Right lobe of liver (tissue), 6 donors: ENCODE measurements around the gene NIPAL1. TPM values are rescaled to one million over a fixed set of nuclear protein-coding genes. Genes with fewer than 3 reads are reported as not detected.

Experiments
- ATAC-seq, 4 donors: fragments of 200-7000 bp; cut with Tn5 transposase; one replicate each; pipeline ENCODE4 v1.9.1; 2020; ENCODE audit warnings: mild to moderate bottlenecking in 4 of 4, moderate library complexity in 4 of 4
- DNase-seq, 3 donors: peaks; one replicate each; pipeline ENCODE4 v3.0.0-alpha.2; 2020
- H3K27ac ChIP-seq, 3 donors: fragments of 200-600 bp; one replicate each; pipeline ENCODE4 v1.8.0; 2022
- H3K27me3 ChIP-seq, 2 donors: fragments of 200-600 bp; one replicate each; pipeline ENCODE4 v1.8.0; 2022
- H3K36me3 ChIP-seq, 4 donors: fragments of 200-600 bp; sonication (generic) in 1 of 4; one replicate each; pipeline versions ENCODE4 v1.5.1 to v1.8.0; 2017 to 2022; ENCODE audit warnings: control low read depth in 1 of 4
- H3K4me1 ChIP-seq, 4 donors: fragments of 200-600 bp; sonication (generic) in 1 of 4; one replicate each; pipeline versions ENCODE4 v1.5.1 to v1.8.0; 2017 to 2022; ENCODE audit warnings: control low read depth in 1 of 4
- H3K4me3 ChIP-seq, 3 donors: fragments of 200-600 bp; one replicate each; pipeline ENCODE4 v1.8.0; 2022
- H3K9me3 ChIP-seq, 4 donors: fragments of 200-600 bp; sonication (generic) in 1 of 4; one replicate each; pipeline versions ENCODE4 v1.5.1 to v1.8.0; 2017 to 2022; ENCODE audit warnings: control low read depth in 1 of 4
- POLR2A ChIP-seq: fragments of 450-650 bp; IDR thresholded peaks from one replicate; pipeline ENCODE4 v1.6.1; 2017; ENCODE audit warnings: antibody characterized with exemption, mild to moderate bottlenecking
- WGBS: methylation state at CpG from one replicate; pipeline ENCODE4 v1.1.6; 2018; ENCODE audit warnings: low coverage, low lambda C conversion rate; ENCODE audit not compliant: insufficient coverage; ENCODE audit errors: missing lambda C conversion rate; 5-methylcytosine and 5-hydroxymethylcytosine counted together
- intact Hi-C, 2 donors: fragments of 100-400 bp; cut with DNase I; formaldehyde crosslinking; loops; one replicate each; pipeline versions ENCODE4 v1.11.2 to v1.14.1; 2022
- long read RNA-seq: library from polyadenylated mRNA; unstranded; transcript quantifications from one replicate; pipeline ENCODE4 v2.0.0, GENCODE V29; 2019
- total RNA-seq, 6 experiments: library from RNA; depleted of rRNA in 2 of 6; stranded (reverse); fragments of >200 nt in 2 of 6; fragmentation: NEBNext Ultra II Directional in 3 of 6; extraction: Animal tissue kit (Norgen Biotek cat#: 25700) in 3 of 6; gene quantifications; one replicate each; pipeline versions ENCODE4 v1.1.0 to v1.2.4, GENCODE V29; 2016 to 2023
- TF ChIP-seq, protein P1 (sequence below), 4 donors: fragments of 200-600 bp in 3 of 4; fragments of 450-650 bp in 1 of 4; IDR thresholded peaks; one replicate each; pipeline versions ENCODE4 v1.5.1 to v1.8.0; 2016 to 2022; ENCODE audit warnings: antibody characterized with exemption in 4 of 4, mild to moderate bottlenecking in 2 of 4
- donor health status: DM: no; HTN: yes; CAD: no.
- donor health status: DM: no; HTN: no; CAD: no.
- donor health status: DM: no; HTN: no; CAD: no.
- donor health status: DM: no; HTN: yes; CAD: no.
- donor health status: DM: no; HTN: yes; CAD: no.

NIPAL1 gene
- total RNA-seq = 10 to 100 TPM in 2 of 6 experiments, 1 to 10 TPM in 4; 4.8 to 11.9 (median 7.6) TPM
- long read RNA-seq, full-length matches to known transcripts = 1 of 2 reads
- long read RNA-seq, partial matches to known transcripts = 1 of 2 reads
- long read RNA-seq, other reads (novel, unspliced or antisense) = 0 of 2 reads

DNA sequence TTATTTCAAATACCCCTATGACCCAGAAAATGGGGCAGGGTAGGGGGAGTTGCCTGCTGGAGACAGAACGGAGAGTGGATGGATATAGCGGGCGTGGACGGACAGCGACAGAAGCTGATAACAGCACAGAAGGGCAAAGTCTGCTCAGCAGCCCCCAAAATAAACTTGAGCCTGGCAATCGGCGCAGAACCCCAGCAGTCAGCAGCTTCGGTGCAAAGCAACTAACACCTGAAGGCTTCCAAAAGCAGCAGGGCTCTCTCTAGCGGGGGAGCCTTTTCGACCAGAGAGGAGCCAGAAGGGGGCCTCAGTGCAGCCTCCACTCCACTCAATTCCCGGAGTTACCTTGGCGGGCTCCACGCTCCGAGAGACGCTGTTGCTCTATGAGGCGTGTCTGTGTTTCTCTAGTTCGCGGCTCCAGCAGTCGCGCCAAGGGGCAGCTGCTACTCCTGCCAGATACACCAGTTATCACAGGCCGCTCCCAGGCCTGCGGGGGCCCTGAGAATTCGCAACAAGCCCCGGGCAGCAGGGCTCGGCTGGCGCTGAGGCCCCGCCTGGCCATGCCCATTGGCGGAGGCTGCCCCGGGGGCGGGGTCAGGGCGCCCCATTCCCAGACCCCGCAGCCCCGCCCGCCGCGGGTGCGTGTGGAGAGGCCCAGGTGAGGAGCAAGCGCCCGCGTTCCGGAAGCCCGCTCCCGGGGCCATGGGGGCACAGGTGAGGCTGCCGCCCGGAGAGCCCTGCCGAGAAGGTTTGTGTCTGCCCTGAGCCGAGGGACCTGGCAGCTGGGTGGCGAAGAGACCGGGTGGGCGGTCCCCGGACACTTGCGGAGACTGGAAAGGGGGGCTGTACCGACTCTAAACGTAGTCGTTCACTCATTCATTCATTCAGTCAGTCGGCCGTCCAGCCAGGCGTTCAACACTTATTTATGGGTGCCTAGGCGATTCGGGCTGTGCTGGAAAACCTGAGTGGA is at the start of gene NIPAL1, which contains the start of gene CNGA1:
TSS of gene NIPAL1 (plus strand) at position 632 of the 967 bp plus-strand sequence. CDS start at position 700, 68 bp downstream.
TSS of gene CNGA1 (minus strand) at position 541 of the 967 bp plus-strand sequence. CDS start 63,992 bp downstream, outside the sequence.
- no peaks in the 10 kb centered on the region for H3K36me3 ChIP-seq
- H3K9me3 ChIP-seq = no peaks in the 10 kb centered on the region
- H3K4me3 ChIP-seq = peak within 1 kb of the TSS; percentile 64 to 70 (median 64)
- WGBS = 2% methylated on average over 18 of the region's 60 CpGs
- no peaks in the 10 kb centered on the region for H3K27me3 ChIP-seq
- peak within 1 kb of the TSS; percentile 35 to 87 (median 87) for H3K27ac ChIP-seq
- peak; percentile 92 to 98 (median 95) for ATAC-seq
- peaks cover 0 to 9% (median 1%) of the 10 kb centered on the region in 4 donors for H3K4me1 ChIP-seq
- TF ChIP-seq, protein P1, sequence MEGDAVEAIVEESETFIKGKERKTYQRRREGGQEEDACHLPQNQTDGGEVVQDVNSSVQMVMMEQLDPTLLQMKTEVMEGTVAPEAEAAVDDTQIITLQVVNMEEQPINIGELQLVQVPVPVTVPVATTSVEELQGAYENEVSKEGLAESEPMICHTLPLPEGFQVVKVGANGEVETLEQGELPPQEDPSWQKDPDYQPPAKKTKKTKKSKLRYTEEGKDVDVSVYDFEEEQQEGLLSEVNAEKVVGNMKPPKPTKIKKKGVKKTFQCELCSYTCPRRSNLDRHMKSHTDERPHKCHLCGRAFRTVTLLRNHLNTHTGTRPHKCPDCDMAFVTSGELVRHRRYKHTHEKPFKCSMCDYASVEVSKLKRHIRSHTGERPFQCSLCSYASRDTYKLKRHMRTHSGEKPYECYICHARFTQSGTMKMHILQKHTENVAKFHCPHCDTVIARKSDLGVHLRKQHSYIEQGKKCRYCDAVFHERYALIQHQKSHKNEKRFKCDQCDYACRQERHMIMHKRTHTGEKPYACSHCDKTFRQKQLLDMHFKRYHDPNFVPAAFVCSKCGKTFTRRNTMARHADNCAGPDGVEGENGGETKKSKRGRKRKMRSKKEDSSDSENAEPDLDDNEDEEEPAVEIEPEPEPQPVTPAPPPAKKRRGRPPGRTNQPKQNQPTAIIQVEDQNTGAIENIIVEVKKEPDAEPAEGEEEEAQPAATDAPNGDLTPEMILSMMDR (IDR thresholded peaks at IDR 0.05) = peak in 3 of 4 donors; percentile 20 to 34 (median 29)
- peak; percentile 83 for TF ChIP-seq POLR2A
- DNase-seq = peak; percentile 91 to 95 (median 94)
- intact Hi-C loops = loop anchor here in 1 of 2 donors (10.0 kb wide), 1 partner anchor 68 kb away; no protein-coding TSS in a partner anchor

DNA sequence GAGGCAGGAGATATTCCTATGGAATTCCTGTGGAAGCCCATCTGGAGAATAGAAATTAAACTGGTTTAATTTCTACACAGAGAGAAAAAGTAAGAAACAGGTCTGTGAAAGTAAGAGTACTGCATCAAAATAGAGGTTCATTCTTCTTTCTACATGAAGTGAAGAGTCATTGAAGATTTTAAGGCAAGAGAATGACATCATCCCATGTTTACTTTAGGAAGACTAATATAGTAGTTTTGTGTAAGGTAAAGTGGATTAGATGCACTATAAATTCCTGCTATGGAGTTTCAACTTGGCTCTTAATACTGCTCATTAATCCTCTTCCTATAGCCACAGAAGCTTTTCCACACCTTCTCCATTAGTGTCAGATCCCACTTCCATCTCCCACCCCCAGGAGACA is 47.7 kb upstream of the NIPAL1 start:
- Histone ChIP-seq H3K27ac (no peak overlapping the region), H3K36me3 (no peaks in the 10 kb centered on the region), H3K4me3 (no peak overlapping the region), H3K9me3 (no peaks in the 10 kb centered on the region), H3K4me1 (no peaks in the 10 kb centered on the region), H3K27me3 (no peaks in the 10 kb centered on the region)
- TF ChIP-seq, protein P1 (IDR thresholded peaks at IDR 0.05) = no peak
- TF ChIP-seq POLR2A = no peak
- intact Hi-C loops = no loop called here
- ATAC-seq (no peak), DNase-seq (no peak)

DNA sequence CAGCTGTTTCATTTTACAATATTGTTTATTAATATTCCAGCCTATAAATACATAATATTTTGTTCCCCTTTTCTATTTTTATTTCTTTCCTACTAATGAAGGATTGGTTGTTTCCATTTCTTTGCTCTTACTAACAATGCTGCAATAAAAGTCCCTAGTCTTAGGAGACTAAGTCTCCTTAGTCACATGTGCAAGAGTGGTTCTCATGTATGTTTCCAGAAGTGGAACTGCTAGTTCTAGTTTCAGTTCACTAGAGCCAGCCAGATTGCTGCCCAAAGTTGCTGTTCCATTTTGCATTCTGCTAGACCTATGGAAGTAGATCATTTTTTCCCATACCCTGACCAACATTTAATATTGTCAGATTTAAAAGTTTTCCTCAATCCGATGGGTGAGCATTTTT is 44.4 kb upstream of the NIPAL1 start:
- Histone ChIP-seq H3K27me3 (no peaks in the 10 kb centered on the region), H3K36me3 (no peaks in the 10 kb centered on the region), H3K4me3 (no peak overlapping the region), H3K4me1 (no peaks in the 10 kb centered on the region), H3K9me3 (no peaks in the 10 kb centered on the region), H3K27ac (no peak overlapping the region)
- ATAC-seq (peak in 3 of 4 donors; percentile 42 to 69 (median 55)), DNase-seq (no peak)
- WGBS = 100% methylated on average over 1 of the region's 1 CpG
- TF ChIP-seq, protein P1 (IDR thresholded peaks at IDR 0.05) = no peak
- no peak for TF ChIP-seq POLR2A
- intact Hi-C loops = no loop called here

DNA sequence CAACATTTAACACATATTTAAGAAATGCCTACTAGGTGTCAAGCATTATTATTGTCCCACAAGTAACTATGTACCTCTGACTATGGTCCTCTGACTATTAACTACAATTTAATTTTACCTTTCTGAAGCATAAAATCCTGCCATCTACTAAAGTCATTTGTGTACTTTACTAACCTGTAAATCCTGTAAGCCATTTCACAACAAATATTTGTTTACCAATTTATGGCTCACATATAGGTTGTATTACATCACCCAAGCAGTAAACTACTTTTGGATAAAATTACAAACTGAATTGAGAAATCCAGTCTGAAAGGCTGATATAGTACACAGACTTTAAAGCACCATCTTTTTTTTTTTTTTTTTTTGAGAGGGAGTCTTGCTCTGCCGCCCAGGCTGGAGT is 43.9 kb upstream of the NIPAL1 start:
- intact Hi-C loops = no loop called here
- Histone ChIP-seq H3K4me3 (no peak overlapping the region), H3K9me3 (no peaks in the 10 kb centered on the region), H3K27me3 (no peaks in the 10 kb centered on the region), H3K36me3 (no peaks in the 10 kb centered on the region), H3K27ac (no peak overlapping the region), H3K4me1 (no peaks in the 10 kb centered on the region)
- 100% methylated on average over 1 of the region's 1 CpG for WGBS
- ATAC-seq = no peak
- no peak for DNase-seq
- TF ChIP-seq, protein P1 (IDR thresholded peaks at IDR 0.05) = no peak
- no peak for TF ChIP-seq POLR2A
